Upper lobe of left lung (tissue), 6 donors: ENCODE data around the gene SP8. TPM values are rescaled to one million over a fixed set of nuclear protein-coding genes. Genes with fewer than 3 reads are reported as not detected.
A peak's percentile ranks its signal among the peaks of the same experiment; 100 is the strongest.

Source experiments
- ATAC-seq, 2 donors: fragments of 200-7000 bp; cut with Tn5 transposase; one replicate each; pipeline ENCODE4 v1.9.1; 2022; ENCODE audit warnings: mild to moderate bottlenecking in 2 of 2, moderate library complexity in 2 of 2; ENCODE audit not compliant: low FRiP score in 2 of 2
- DNase-seq, 2 donors: peaks; one replicate each; pipeline ENCODE4 v3.0.0-alpha.2; 2019 to 2020
- H3K27ac ChIP-seq, 4 donors: fragments of 200-600 bp; sonication (generic); one replicate each; pipeline ENCODE4 v1.5.1; 2016 to 2019
- H3K27me3 ChIP-seq, 4 donors: fragments of 200-600 bp; sonication (generic); one replicate each; pipeline ENCODE4 v1.5.1; 2017 to 2019
- H3K36me3 ChIP-seq, 4 donors: fragments of 200-600 bp; sonication (generic); one replicate each; pipeline ENCODE4 v1.5.1; 2016 to 2019
- H3K4me1 ChIP-seq, 4 donors: fragments of 200-600 bp; sonication (generic); one replicate each; pipeline ENCODE4 v1.5.1; 2018 to 2019
- H3K4me3 ChIP-seq, 4 donors: fragments of 200-600 bp; sonication (generic); one replicate each; pipeline ENCODE4 v1.5.1; 2017 to 2019; ENCODE audit warnings: mild to moderate bottlenecking in 2 of 4, moderate library complexity in 1 of 4
- H3K9me3 ChIP-seq, 4 donors: fragments of 200-600 bp; sonication (generic); one replicate each; pipeline ENCODE4 v1.5.1; 2018 to 2019
- EP300 ChIP-seq, 4 donors: sonication (generic); formaldehyde crosslinking; IDR thresholded peaks; one replicate each; pipeline ENCODE4 v1.5.1; 2017; ENCODE audit warnings: antibody characterized with exemption in 4 of 4, control low read depth in 2 of 4
- POLR2A ChIP-seq, 4 donors: fragments of 450-650 bp; IDR thresholded peaks; one replicate each; pipeline ENCODE4 v1.5.1; 2016 to 2017; ENCODE audit warnings: antibody characterized with exemption in 4 of 4, mild to moderate bottlenecking in 2 of 4
- POLR2AphosphoS5 ChIP-seq, 2 donors: sonication (generic); formaldehyde crosslinking; IDR thresholded peaks; one replicate each; pipeline ENCODE4 v1.5.1; 2017; ENCODE audit warnings: antibody characterized with exemption in 2 of 2
- WGBS, 2 donors: methylation state at CpG; one replicate each; pipeline ENCODE4 v1.1.5; 2017 to 2018; 5-methylcytosine and 5-hydroxymethylcytosine counted together
- total RNA-seq, 6 donors: library from RNA; depleted of rRNA in 4 of 6; stranded (reverse); fragments of >200 nt in 4 of 6; gene quantifications; one replicate each; pipeline versions ENCODE4 v1.1.0 to v1.2.1, GENCODE V29; 2016 to 2021
- TF ChIP-seq, protein P1 (sequence below), 6 experiments: fragments of 450-650 bp in 4 of 6; fragments of 200-600 bp in 2 of 6; sonication (generic) in 2 of 6; IDR thresholded peaks; one replicate each; pipeline ENCODE4 v1.5.1; 2016 to 2019; ENCODE audit warnings: antibody characterized with exemption in 6 of 6
- donor health status: DM: no; HTN: no; CAD: no; lungs with moderate emphysema.
- donor health status: DM: no; HTN: yes; CAD: no; lungs with severe emphysema.

SP8 gene
- total RNA-seq, 6 donors from 2014 or later: not detected

DNA sequence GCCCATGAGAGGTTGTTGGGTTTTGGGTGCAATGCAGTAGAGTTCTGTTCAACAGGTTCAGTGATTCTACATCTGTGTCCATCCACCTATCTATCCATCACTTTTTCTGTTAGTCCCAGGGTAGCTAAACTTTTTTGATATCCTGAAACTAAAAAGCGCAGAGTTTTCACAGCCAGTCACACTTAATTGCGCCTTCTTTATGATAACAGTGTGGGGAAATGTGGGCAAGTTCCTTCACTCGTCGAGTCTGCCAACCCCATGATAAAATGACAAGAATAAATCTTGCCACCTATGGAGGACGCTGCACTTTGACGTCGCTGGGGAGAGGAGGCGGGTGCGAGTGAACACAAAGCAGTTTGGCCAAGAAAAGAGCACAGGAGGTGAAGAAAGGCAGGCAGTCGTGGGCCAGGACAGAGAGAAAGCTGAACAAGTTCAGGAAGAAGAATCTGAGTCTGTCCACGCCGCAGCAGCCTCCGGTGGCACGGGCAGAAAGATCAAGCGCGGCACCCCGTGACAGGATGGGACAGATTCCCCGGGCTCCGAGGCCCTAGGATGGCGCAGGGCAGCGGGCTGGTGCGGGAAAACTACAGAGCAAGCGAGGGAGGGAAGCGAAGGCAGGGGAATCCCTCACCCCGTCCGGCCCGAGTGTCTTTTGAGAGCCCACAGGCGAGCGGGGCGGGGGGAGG is 9.2 kb downstream of the SP8 start:
- Histone ChIP-seq H3K36me3 (no peaks in the 10 kb centered on the region), H3K4me1 (peaks cover 10 to 11% (median 10%) of the 10 kb centered on the region in 4 donors), H3K27ac (no peak overlapping the region), H3K4me3 (peak overlapping the region in 2 of 4 donors; percentile 30 to 37), H3K9me3 (no peaks in the 10 kb centered on the region), H3K27me3 (peaks cover 0 to 57% (median 14%) of the 10 kb centered on the region in 4 donors)
- WGBS, 2 donors: 10% methylated on average over 22 to 30 of the region's 30 CpGs
- TF ChIP-seq, protein P1, sequence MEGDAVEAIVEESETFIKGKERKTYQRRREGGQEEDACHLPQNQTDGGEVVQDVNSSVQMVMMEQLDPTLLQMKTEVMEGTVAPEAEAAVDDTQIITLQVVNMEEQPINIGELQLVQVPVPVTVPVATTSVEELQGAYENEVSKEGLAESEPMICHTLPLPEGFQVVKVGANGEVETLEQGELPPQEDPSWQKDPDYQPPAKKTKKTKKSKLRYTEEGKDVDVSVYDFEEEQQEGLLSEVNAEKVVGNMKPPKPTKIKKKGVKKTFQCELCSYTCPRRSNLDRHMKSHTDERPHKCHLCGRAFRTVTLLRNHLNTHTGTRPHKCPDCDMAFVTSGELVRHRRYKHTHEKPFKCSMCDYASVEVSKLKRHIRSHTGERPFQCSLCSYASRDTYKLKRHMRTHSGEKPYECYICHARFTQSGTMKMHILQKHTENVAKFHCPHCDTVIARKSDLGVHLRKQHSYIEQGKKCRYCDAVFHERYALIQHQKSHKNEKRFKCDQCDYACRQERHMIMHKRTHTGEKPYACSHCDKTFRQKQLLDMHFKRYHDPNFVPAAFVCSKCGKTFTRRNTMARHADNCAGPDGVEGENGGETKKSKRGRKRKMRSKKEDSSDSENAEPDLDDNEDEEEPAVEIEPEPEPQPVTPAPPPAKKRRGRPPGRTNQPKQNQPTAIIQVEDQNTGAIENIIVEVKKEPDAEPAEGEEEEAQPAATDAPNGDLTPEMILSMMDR (IDR thresholded peaks at IDR 0.05): no peak
- no peak for TF ChIP-seq POLR2A (IDR thresholded peaks at IDR 0.05)
- TF ChIP-seq EP300 (IDR thresholded peaks at IDR 0.05): no peak
- TF ChIP-seq POLR2AphosphoS5 (IDR thresholded peaks at IDR 0.05): no peak
- DNase-seq: no peak
- peak; percentile 22 to 24 for ATAC-seq

DNA sequence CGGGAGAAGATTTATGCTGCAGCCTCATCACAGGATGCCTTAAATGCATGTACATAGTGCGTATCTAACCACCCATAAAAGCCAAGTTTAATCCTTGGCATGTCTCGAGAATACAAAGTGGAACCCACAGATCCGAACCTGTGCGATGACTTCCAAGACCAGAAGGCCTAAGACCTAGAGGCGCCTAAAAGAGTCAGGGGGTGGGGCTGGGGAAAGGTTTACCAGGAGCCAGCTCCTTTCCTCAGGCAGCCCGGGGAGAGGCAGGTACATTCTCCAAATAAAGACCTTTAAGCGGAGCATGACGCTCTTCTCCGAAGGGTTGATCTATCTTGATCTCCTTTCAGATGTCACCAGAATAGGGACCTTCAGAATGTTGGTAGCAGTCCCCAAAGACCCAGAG is 9.7 kb downstream of the SP8 start:
- DNase-seq (no peak), ATAC-seq (no peak)
- Histone ChIP-seq H3K27ac (no peak overlapping the region), H3K36me3 (no peaks in the 10 kb centered on the region), H3K4me1 (peaks cover 10 to 11% (median 10%) of the 10 kb centered on the region in 4 donors), H3K9me3 (no peaks in the 10 kb centered on the region), H3K27me3 (peaks cover 0 to 55% (median 14%) of the 10 kb centered on the region in 4 donors), H3K4me3 (no peak overlapping the region)
- TF ChIP-seq EP300 (IDR thresholded peaks at IDR 0.05) (no peak), POLR2A (IDR thresholded peaks at IDR 0.05) (no peak), POLR2AphosphoS5 (IDR thresholded peaks at IDR 0.05) (no peak)
- TF ChIP-seq, protein P1 (IDR thresholded peaks at IDR 0.05): no peak
- 17 to 24% methylated on average over 7 to 10 of the region's 10 CpGs for WGBS, 2 donors

DNA sequence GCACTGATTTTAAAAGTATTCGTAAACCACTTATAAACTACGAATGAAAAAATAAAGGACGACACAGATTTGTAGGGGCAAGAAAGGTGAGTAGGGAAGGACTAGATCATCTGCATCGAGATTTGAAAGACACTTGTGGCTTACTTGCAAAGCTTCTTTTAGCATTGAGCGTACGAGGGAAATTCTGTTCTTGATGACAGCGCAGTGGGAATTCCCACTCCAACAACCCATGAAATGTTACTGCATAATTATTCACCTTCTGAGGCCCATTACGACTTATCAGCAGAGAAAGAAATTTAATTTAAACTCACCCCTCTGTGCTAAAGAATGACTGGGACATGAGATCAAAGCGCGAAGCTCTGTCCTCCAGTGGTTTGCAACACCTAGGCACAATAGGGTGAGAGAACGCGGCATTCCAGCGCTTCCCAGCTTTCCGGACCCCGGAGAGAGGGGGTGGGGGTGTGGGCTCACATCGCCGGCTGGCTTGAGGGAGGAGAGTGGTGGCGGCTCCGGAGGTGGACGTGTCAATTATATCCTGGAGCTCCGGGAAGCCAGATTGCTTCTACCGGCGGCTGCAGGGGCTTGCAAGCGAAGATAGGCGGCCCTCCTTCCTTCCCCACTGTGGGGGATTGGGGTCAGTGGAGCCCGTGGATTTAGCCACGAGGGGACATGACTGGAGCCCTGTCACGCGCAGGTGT is 10.3 kb downstream of the SP8 start:
- TF ChIP-seq POLR2AphosphoS5 (IDR thresholded peaks at IDR 0.05): no peak
- no peak for TF ChIP-seq EP300 (IDR thresholded peaks at IDR 0.05)
- no peak for TF ChIP-seq POLR2A (IDR thresholded peaks at IDR 0.05)
- TF ChIP-seq, protein P1 (IDR thresholded peaks at IDR 0.05): no peak
- Histone ChIP-seq H3K36me3 (no peaks in the 10 kb centered on the region), H3K4me1 (peaks cover 10 to 11% (median 10%) of the 10 kb centered on the region in 4 donors), H3K4me3 (no peak overlapping the region), H3K9me3 (no peaks in the 10 kb centered on the region), H3K27ac (no peak overlapping the region), H3K27me3 (peaks cover 0 to 51% (median 14%) of the 10 kb centered on the region in 4 donors)
- WGBS, 2 donors: 12 to 15% methylated on average over 12 to 29 of the region's 29 CpGs
- ATAC-seq (no peak), DNase-seq (no peak)

DNA sequence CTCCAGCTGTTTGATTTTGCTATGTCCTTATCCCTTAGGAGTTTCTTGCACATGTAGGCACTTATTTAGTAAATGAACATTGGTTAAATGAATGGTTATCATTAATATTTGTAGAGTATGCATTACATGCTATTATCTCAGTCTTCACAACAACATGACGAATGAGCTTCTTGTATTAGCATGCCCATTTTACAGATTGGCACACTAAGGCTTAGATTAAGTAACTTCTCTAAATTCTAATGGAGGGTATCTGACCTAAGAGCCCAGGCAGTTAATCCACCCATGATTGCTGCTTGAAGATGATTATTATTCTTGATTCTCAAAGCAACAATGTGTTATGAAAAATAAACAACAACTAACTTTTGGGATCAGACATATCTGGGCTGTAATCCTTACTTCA is 32.7 kb downstream of the SP8 start:
- Histone ChIP-seq H3K36me3 (no peaks in the 10 kb centered on the region), H3K4me3 (no peak overlapping the region), H3K4me1 (no peaks in the 10 kb centered on the region), H3K27me3 (no peaks in the 10 kb centered on the region), H3K9me3 (no peaks in the 10 kb centered on the region), H3K27ac (no peak overlapping the region)
- DNase-seq (no peak), ATAC-seq (no peak)
- WGBS, 2 donors: 89 to 92% methylated on average over 1 of the region's 1 CpG
- TF ChIP-seq POLR2AphosphoS5 (IDR thresholded peaks at IDR 0.05): no peak
- TF ChIP-seq, protein P1 (IDR thresholded peaks at IDR 0.05): no peak
- no peak for TF ChIP-seq POLR2A (IDR thresholded peaks at IDR 0.05)
- no peak for TF ChIP-seq EP300 (IDR thresholded peaks at IDR 0.05)
